HepG2 (cell line): ENCODE measurements around the gene CERT1. TPM values are rescaled to one million over a fixed set of nuclear protein-coding genes. Genes with fewer than 3 reads are reported as not detected.

Experiments used
- ATAC-seq: fragments of 200-7000 bp; cut with Tn5 transposase; 3 replicates; pipeline ENCODE4 v1.9.1; 2020; ENCODE audit warnings: mild to moderate bottlenecking, moderate library complexity
- BruUV-seq: library from RNA; stranded (reverse); fragments of 400-500 nt; replicated peaks from 2 replicates; lab custom pipeline; 2021; lab: Mats Ljungman, UMichigan
- CTCF ChIA-PET: fragments of 300-600 bp; formaldehyde crosslinking; extraction: SDS; loops from one replicate; lab custom pipeline; 2021; ENCODE audit warnings: low total read pairs, inconsistent platforms, low intra/inter-chr PET ratio; lab: Yijun Ruan, JAX
- POLR2A ChIA-PET: fragments of 350-600 bp; sonication (Branson Sonifier 250); formaldehyde crosslinking; loops from one replicate; lab custom pipeline; 2020; ENCODE audit warnings: antibody characterized with exemption, inconsistent platforms; lab: Yijun Ruan, JAX
- DNase-seq: peaks from one replicate; pipeline ENCODE4 v3.0.0-alpha.2; 2015; ENCODE audit warnings: low spot score
- FAIRE-seq: peaks from 3 replicates; lab custom pipeline; 2011; peaks lifted over from hg19 to GRCh38; lab: Jason Lieb, UNC
- H2AFZ ChIP-seq: one replicate; pipeline ENCODE4 v1.6.1; 2011; ENCODE audit warnings: low read length, inconsistent platforms
- H3K27ac ChIP-seq: fragments of 300-600 bp; 3 replicates; pipeline ENCODE4 v1.8.0; 2011; ENCODE audit warnings: mixed run types, mild to moderate bottlenecking, mixed read lengths, low read length, inconsistent platforms; ENCODE audit not compliant: insufficient read depth; ENCODE audit errors: extremely low read length
- H3K27me3 ChIP-seq, 2 experiments: fragments of 200-600 bp in 1 of 2; 2 replicates in 1 of 2; 3 replicates in 1 of 2; pipeline versions ENCODE4 v1.6.0 to v1.8.0; 2011; ENCODE audit warnings: low read length in 2 of 2, mild to moderate bottlenecking in 2 of 2, moderate library complexity in 2 of 2, inconsistent platforms in 1 of 2; ENCODE audit not compliant: insufficient read depth in 2 of 2, control insufficient read depth in 1 of 2
- H3K36me3 ChIP-seq, 2 experiments: fragments of 200-600 bp in 1 of 2; replicated peaks in 1 of 2; 2 replicates in 1 of 2; 3 replicates in 1 of 2; pipeline versions ENCODE4 v1.5.1 to v1.8.0; 2011; ENCODE audit warnings: low read length in 2 of 2, inconsistent platforms in 1 of 2; ENCODE audit not compliant: insufficient read depth in 2 of 2, control insufficient read depth in 1 of 2
- H3K4me1 ChIP-seq: 2 replicates; pipeline ENCODE4 v1.5.1; 2012; ENCODE audit warnings: low read length, inconsistent platforms; ENCODE audit not compliant: insufficient read depth
- H3K4me2 ChIP-seq: 2 replicates; pipeline ENCODE4 v1.6.0; 2011; ENCODE audit warnings: low read depth, low read length, inconsistent platforms
- H3K4me3 ChIP-seq, 3 experiments: fragments of 200-600 bp in 1 of 3; sonication (generic), shearing (Covaris generic) in 1 of 3; replicated peaks in 1 of 3; 2 replicates each; pipeline ENCODE4 v1.5.1; 2011 to 2016; ENCODE audit warnings: low read length in 3 of 3, inconsistent platforms in 2 of 3, low read depth in 2 of 3, mild to moderate bottlenecking in 2 of 3, control low read depth in 1 of 3, mixed read lengths in 1 of 3; ENCODE audit not compliant: insufficient read depth in 1 of 3
- H3K79me2 ChIP-seq: one replicate; pipeline ENCODE4 v1.6.1; 2011; ENCODE audit warnings: low read length, inconsistent platforms; ENCODE audit not compliant: insufficient read depth
- H3K9ac ChIP-seq: 2 replicates; pipeline ENCODE4 v1.6.0; 2011; ENCODE audit warnings: mild to moderate bottlenecking, low read depth, low read length, inconsistent platforms; ENCODE audit not compliant: insufficient read depth
- H3K9me3 ChIP-seq: 2 replicates; pipeline ENCODE4 v1.5.1; 2012; ENCODE audit warnings: mild to moderate bottlenecking, low read length
- H4K20me1 ChIP-seq: 2 replicates; pipeline ENCODE4 v1.6.0; 2011; ENCODE audit warnings: inconsistent platforms, mild to moderate bottlenecking, low read length, moderate library complexity; ENCODE audit not compliant: insufficient read depth
- ATF7 ChIP-seq, 2 experiments: fragments of 450-650 bp in 1 of 2; sonication (generic) in 1 of 2; formaldehyde crosslinking in 1 of 2; IDR thresholded peaks; 2 replicates each; pipeline versions ENCODE4 v1.4.0 to v1.6.1; 2016 to 2020; ENCODE audit warnings: antibody characterized with exemption in 1 of 2, mild to moderate bottlenecking in 1 of 2, missing genetic modification reagents in 1 of 2
- CEBPB ChIP-seq: IDR thresholded peaks from 2 replicates; pipeline ENCODE4 v1.6.1; 2011; ENCODE audit warnings: low read depth, low read length, improper control_type of control experiment, borderline replicate concordance
- U2AF1 ChIP-seq: fragments of 200-400 bp; formaldehyde crosslinking; optimal IDR thresholded peaks from 2 replicates; pipeline ENCODE3; 2017; ENCODE audit warnings: mild to moderate bottlenecking, low read depth, low read length
- ZBTB42 ChIP-seq: sonication (generic); formaldehyde crosslinking; IDR thresholded peaks from 2 replicates; pipeline ENCODE4 v1.5.0; 2020; ENCODE audit warnings: mild to moderate bottlenecking, missing genetic modification reagents
- ZNF205 ChIP-seq: IDR thresholded peaks from 2 replicates; pipeline ENCODE4 v1.6.1; 2018; ENCODE audit warnings: missing biosample characterization, missing genetic modification reagents
- WGBS: methylation state at CpG from one replicate; pipeline ENCODE4 v1.1.6; 2017; ENCODE audit warnings: low lambda C conversion rate; 5-methylcytosine and 5-hydroxymethylcytosine counted together
- in situ Hi-C: cut with HindIII; loops from 2 replicates; pipeline ENCODE4 v1.10.0; 2017; ENCODE audit warnings: low pct_unique_long_range_greater_than_20kb; ENCODE audit not compliant: extremely low pct_ligation_motif_present
- intact Hi-C: fragments of 100-400 bp; cut with micrococcal nuclease; formaldehyde crosslinking; loops from one replicate; pipeline ENCODE4 v1.10.0; 2022; ENCODE audit not compliant: unreplicated experiment
- polyA plus RNA-seq, 8 experiments: library from polyadenylated mRNA; depleted of rRNA in 3 of 8; stranded (reverse) in 7 of 8; unstranded in 1 of 8; fragments of >200 nt; fragmentation: Illumina TruSeq in 4 of 8; extraction: Trizol in 4 of 8; gene quantifications; 2 replicates each; pipeline versions ENCODE4 v1.2.1 to v1.2.3, GENCODE V29; 2011 to 2016; ENCODE audit warnings: low read depth in 4 of 8, missing spikeins in 1 of 8, mixed read lengths in 1 of 8; ENCODE audit not compliant: insufficient read depth in 1 of 8
- total RNA-seq, 5 experiments: library from RNA; depleted of rRNA; stranded (reverse); fragments of >200 nt; fragmentation: Illumina TruSeq; extraction: Trizol; gene quantifications; 2 replicates each; pipeline ENCODE4 v1.2.3, GENCODE V29; 2016; ENCODE audit warnings: low read depth in 1 of 5
- TF ChIP-seq, protein P1 (sequence below): sonication (generic); formaldehyde crosslinking; IDR thresholded peaks from 2 replicates; pipeline ENCODE4 v1.4.0; 2020; ENCODE audit warnings: missing genetic modification reagents
- TF ChIP-seq, protein P2 (sequence below): IDR thresholded peaks from 2 replicates; pipeline ENCODE4 v1.4.0; 2020; ENCODE audit warnings: mild to moderate bottlenecking, missing genetic modification reagents

Gene CERT1
- total and polyA plus RNA-seq, 2 of the 13 experiments (the other 11 are each of a cell fraction or from before 2014, with no cell fraction given): 8.2 to 12.7 TPM

DNA sequence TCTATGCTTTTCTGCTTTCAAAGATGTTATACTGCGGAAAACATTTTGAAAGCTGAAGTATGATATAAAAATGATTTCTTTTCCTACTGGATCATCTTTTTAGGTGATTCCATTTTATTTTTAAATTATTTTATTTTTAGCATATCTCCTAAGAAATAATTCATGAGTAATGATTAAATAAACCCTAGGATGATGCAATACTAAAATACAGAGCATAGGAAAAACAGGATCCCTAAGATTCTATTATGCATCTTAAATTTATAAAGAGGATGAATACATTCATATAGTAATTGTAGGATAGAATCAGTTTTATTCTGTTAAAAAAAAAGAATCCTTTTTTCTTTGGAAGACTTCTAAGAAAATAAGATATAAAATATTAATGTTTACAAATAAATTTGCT lies 11.1 kb upstream of the CERT1 start:
- 98% methylated on average over 1 of the region's 1 CpG for WGBS
- H3K4me1 ChIP-seq: peaks cover 8% of the 10 kb centered on the region
- intact Hi-C loops (loop anchor here (10.0 kb wide), 1 partner anchor 288 kb away; the partner anchor contains the start of gene ANKRD31), in situ Hi-C loops (loop anchor here (25.0 kb wide), 1 partner anchor 835 kb away; the partner anchor contains the start of gene HEXB)
- DNase-seq (no peak), ATAC-seq (no peak), FAIRE-seq (no peak)
- ChIA-PET CTCF (no interaction called here), POLR2A (no interaction called here)
- no peak overlapping the region for H3K4me3 ChIP-seq
- H3K4me2 ChIP-seq: no peak overlapping the region
- no peak overlapping the region for H2AFZ ChIP-seq
- no peaks in the 10 kb centered on the region for H3K27me3 ChIP-seq
- H4K20me1 ChIP-seq: peaks cover 41% of the 10 kb centered on the region
- no peak overlapping the region for H3K27ac ChIP-seq
- no peak overlapping the region for H3K9ac ChIP-seq
- peaks cover 33% of the 10 kb centered on the region for H3K79me2 ChIP-seq
- TF ChIP-seq ZBTB42 (CRISPR knock-in tag) (no peak), CEBPB (peak; percentile 39; the same call in 1 of the 2 replicates), U2AF1 (no peak), ZNF205 (CRISPR knock-in tag) (no peak), ATF7 (IDR thresholded peaks at IDR 0.05) (peak; percentile 47; the same call in 1 of the 2 replicates), ATF7 (CRISPR knock-in tag; IDR thresholded peaks at IDR 0.05) (no peak)
- TF ChIP-seq, protein P1, sequence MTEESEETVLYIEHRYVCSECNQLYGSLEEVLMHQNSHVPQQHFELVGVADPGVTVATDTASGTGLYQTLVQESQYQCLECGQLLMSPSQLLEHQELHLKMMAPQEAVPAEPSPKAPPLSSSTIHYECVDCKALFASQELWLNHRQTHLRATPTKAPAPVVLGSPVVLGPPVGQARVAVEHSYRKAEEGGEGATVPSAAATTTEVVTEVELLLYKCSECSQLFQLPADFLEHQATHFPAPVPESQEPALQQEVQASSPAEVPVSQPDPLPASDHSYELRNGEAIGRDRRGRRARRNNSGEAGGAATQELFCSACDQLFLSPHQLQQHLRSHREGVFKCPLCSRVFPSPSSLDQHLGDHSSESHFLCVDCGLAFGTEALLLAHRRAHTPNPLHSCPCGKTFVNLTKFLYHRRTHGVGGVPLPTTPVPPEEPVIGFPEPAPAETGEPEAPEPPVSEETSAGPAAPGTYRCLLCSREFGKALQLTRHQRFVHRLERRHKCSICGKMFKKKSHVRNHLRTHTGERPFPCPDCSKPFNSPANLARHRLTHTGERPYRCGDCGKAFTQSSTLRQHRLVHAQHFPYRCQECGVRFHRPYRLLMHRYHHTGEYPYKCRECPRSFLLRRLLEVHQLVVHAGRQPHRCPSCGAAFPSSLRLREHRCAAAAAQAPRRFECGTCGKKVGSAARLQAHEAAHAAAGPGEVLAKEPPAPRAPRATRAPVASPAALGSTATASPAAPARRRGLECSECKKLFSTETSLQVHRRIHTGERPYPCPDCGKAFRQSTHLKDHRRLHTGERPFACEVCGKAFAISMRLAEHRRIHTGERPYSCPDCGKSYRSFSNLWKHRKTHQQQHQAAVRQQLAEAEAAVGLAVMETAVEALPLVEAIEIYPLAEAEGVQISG: no peak
- TF ChIP-seq, protein P2, sequence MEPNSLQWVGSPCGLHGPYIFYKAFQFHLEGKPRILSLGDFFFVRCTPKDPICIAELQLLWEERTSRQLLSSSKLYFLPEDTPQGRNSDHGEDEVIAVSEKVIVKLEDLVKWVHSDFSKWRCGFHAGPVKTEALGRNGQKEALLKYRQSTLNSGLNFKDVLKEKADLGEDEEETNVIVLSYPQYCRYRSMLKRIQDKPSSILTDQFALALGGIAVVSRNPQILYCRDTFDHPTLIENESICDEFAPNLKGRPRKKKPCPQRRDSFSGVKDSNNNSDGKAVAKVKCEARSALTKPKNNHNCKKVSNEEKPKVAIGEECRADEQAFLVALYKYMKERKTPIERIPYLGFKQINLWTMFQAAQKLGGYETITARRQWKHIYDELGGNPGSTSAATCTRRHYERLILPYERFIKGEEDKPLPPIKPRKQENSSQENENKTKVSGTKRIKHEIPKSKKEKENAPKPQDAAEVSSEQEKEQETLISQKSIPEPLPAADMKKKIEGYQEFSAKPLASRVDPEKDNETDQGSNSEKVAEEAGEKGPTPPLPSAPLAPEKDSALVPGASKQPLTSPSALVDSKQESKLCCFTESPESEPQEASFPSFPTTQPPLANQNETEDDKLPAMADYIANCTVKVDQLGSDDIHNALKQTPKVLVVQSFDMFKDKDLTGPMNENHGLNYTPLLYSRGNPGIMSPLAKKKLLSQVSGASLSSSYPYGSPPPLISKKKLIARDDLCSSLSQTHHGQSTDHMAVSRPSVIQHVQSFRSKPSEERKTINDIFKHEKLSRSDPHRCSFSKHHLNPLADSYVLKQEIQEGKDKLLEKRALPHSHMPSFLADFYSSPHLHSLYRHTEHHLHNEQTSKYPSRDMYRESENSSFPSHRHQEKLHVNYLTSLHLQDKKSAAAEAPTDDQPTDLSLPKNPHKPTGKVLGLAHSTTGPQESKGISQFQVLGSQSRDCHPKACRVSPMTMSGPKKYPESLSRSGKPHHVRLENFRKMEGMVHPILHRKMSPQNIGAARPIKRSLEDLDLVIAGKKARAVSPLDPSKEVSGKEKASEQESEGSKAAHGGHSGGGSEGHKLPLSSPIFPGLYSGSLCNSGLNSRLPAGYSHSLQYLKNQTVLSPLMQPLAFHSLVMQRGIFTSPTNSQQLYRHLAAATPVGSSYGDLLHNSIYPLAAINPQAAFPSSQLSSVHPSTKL (CRISPR knock-in tag): no peak
- BruUV-seq: no TSS peak
- H3K36me3 ChIP-seq: no peaks in the 10 kb centered on the region
- peaks cover 16% of the 10 kb centered on the region; the same call in 1 of the 2 replicates for H3K9me3 ChIP-seq
